DOHH2 (cell line): Measurements from ENCODE around the gene IKZF3.

Source experiments
- CTCF ChIP-seq: fragments of 200-600 bp; sonication (generic); IDR thresholded peaks from one replicate; pipeline ENCODE4 v1.5.1; 2014; ENCODE audit warnings: antibody characterized with exemption, mild to moderate bottlenecking, low read depth, low read length; ENCODE audit not compliant: poor library complexity, severe bottlenecking
- EZH2phosphoT487 ChIP-seq: fragments of 200-600 bp; sonication (generic); IDR thresholded peaks from 2 replicates; pipeline ENCODE4 v1.6.1; 2017; ENCODE audit warnings: borderline replicate concordance, mild to moderate bottlenecking, antibody characterized with exemption, low read length, moderate library complexity, mixed read lengths

DNA sequence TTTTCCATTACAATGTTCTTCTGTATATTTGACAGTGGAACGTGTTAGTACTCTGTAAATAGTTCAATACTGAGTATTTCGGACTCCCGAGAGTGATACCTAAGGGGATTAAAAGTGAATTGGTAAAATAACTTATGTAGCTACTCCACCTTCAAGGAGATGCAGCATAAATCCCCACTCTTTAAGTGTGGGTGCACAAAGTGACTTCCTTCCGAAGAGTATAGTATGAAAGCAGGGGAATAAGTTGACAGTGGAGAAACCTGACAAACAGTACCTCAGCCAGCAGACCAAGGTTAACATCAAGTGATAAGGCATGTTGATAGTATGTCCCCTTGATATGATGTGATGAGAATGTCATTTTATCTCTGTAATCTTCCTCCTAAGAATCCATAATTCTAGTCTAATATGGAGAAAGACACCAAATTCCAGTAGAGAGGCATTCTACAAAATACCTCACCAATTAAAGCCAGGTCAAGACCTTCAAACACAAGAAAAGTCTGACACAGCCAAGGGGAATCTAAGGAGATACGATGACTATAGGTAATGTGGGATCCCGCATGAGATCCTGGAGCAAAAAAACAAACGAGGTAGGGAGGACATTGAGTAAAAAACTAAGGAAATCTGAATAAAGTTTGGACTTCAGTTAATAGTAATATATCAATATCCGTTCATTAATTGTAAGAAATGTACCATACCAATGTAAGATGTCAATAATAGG lies 2.1 kb upstream of the IKZF3 start:
- TF ChIP-seq CTCF (no peak), EZH2phosphoT487 (no peak)
